CD14-positive monocyte (primary cell): ENCODE data around the gene ZNF408. TPM values are rescaled to one million over a fixed set of nuclear protein-coding genes. Genes with fewer than 3 reads are reported as not detected.

Experiments
- DNase-seq, 3 donors: peaks; one replicate each; pipeline ENCODE4 v3.0.0-alpha.2; 2011 to 2022
- H2AFZ ChIP-seq: 2 replicates; pipeline ENCODE4 v1.6.0; 2012; ENCODE audit warnings: mild to moderate bottlenecking, low read depth, low read length, inconsistent platforms; ENCODE audit not compliant: insufficient read depth, poor library complexity, severe bottlenecking
- H3K27ac ChIP-seq, 2 donors: 1 replicate in 1 of 2; 2 replicates in 1 of 2; pipeline ENCODE4 v1.5.1; 2012 to 2013; ENCODE audit warnings: low read length in 2 of 2, control low read depth in 1 of 2, inconsistent platforms in 1 of 2, low read depth in 1 of 2, mild to moderate bottlenecking in 1 of 2
- H3K27me3 ChIP-seq, 2 donors: one replicate each; pipeline versions ENCODE4 v1.6.0 to v1.6.1; 2011 to 2013; ENCODE audit warnings: low read length in 2 of 2; ENCODE audit not compliant: control insufficient read depth in 2 of 2, insufficient read depth in 2 of 2
- H3K36me3 ChIP-seq, 2 donors: replicated peaks in 1 of 2; 1 replicate in 1 of 2; 2 replicates in 1 of 2; pipeline versions ENCODE4 v1.5.1 to v1.6.1; 2012 to 2013; ENCODE audit warnings: low read length in 2 of 2, control low read depth in 1 of 2, inconsistent platforms in 1 of 2, mild to moderate bottlenecking in 1 of 2; ENCODE audit not compliant: insufficient read depth in 2 of 2, control insufficient read depth in 1 of 2
- H3K4me1 ChIP-seq, 2 donors: 1 replicate in 1 of 2; 2 replicates in 1 of 2; pipeline versions ENCODE4 v1.5.1 to v1.6.1; 2012 to 2013; ENCODE audit warnings: low read length in 2 of 2, control low read depth in 1 of 2, inconsistent platforms in 1 of 2, mild to moderate bottlenecking in 1 of 2, moderate library complexity in 1 of 2; ENCODE audit not compliant: insufficient read depth in 2 of 2, control insufficient read depth in 1 of 2
- H3K4me2 ChIP-seq: replicated peaks from 2 replicates; pipeline ENCODE3; 2012; ENCODE audit warnings: low read length, moderate library complexity, mild to moderate bottlenecking; ENCODE audit not compliant: poor library complexity, severe bottlenecking; ENCODE audit errors: extremely low read depth
- H3K4me3 ChIP-seq, 3 experiments: fragments of 200-600 bp in 1 of 3; sonication (generic) in 1 of 3; replicated peaks in 1 of 3; 1 replicate in 2 of 3; 2 replicates in 1 of 3; pipeline ENCODE4 v1.5.1; 2011 to 2013; ENCODE audit warnings: low read length in 3 of 3, mild to moderate bottlenecking in 3 of 3, control low read depth in 2 of 3, low read depth in 2 of 3, inconsistent platforms in 1 of 3, moderate library complexity in 1 of 3
- H3K79me2 ChIP-seq: 2 replicates; pipeline ENCODE4 v1.6.0; 2012; ENCODE audit warnings: mild to moderate bottlenecking, control low read depth, inconsistent platforms, low read length, moderate library complexity; ENCODE audit not compliant: insufficient read depth
- H3K9ac ChIP-seq: 2 replicates; pipeline ENCODE4 v1.6.0; 2017; ENCODE audit warnings: low read length, mild to moderate bottlenecking; ENCODE audit not compliant: insufficient read depth, poor library complexity, severe bottlenecking
- H3K9me3 ChIP-seq, 2 donors: replicated peaks in 1 of 2; 1 replicate in 1 of 2; 2 replicates in 1 of 2; pipeline versions ENCODE4 v1.5.1 to v1.6.1; 2012 to 2013; ENCODE audit warnings: low read length in 2 of 2, control low read depth in 1 of 2; ENCODE audit not compliant: control insufficient read depth in 1 of 2, insufficient read depth in 1 of 2
- H4K20me1 ChIP-seq: 2 replicates; pipeline ENCODE4 v1.6.0; 2012; ENCODE audit warnings: mild to moderate bottlenecking, low read length, control low read depth, moderate library complexity; ENCODE audit not compliant: insufficient read depth
- H3K27ac Mint-ChIP-seq, 7 donors: one replicate each; pipeline ENCODE4 v1.8.0; 2020; ENCODE audit warnings: mild to moderate bottlenecking in 7 of 7, mixed read lengths in 7 of 7, moderate library complexity in 6 of 7, inconsistent platforms in 2 of 7
- H3K27me3 Mint-ChIP-seq, 3 donors: one replicate each; pipeline ENCODE4 v1.8.0; 2021 to 2022; ENCODE audit warnings: low read depth in 3 of 3, mild to moderate bottlenecking in 3 of 3, mixed read lengths in 3 of 3, moderate library complexity in 3 of 3, inconsistent platforms in 1 of 3
- H3K36me3 Mint-ChIP-seq, 2 donors: one replicate each; pipeline ENCODE4 v1.8.0; 2020; ENCODE audit warnings: mixed read lengths in 2 of 2, inconsistent platforms in 1 of 2, mild to moderate bottlenecking in 1 of 2
- H3K4me1 Mint-ChIP-seq: one replicate; pipeline ENCODE4 v1.8.0; 2020; ENCODE audit warnings: mild to moderate bottlenecking, mixed read lengths
- H3K4me3 Mint-ChIP-seq, 2 donors: one replicate each; pipeline ENCODE4 v1.8.0; 2020; ENCODE audit warnings: mild to moderate bottlenecking in 2 of 2, mixed read lengths in 2 of 2, moderate library complexity in 1 of 2
- H3K9me3 Mint-ChIP-seq, 7 donors: one replicate each; pipeline ENCODE4 v1.8.0; 2020 to 2022; ENCODE audit warnings: mixed read lengths in 7 of 7, mild to moderate bottlenecking in 6 of 7, moderate library complexity in 6 of 7, inconsistent platforms in 2 of 7
- CTCF ChIP-seq: fragments of 200-600 bp; IDR thresholded peaks from one replicate; pipeline ENCODE4 v1.8.0; 2022; ENCODE audit warnings: antibody characterized with exemption, mild to moderate bottlenecking
- WGBS: methylation state at CpG from one replicate; pipeline ENCODE4 v1.1.5; 2013; ENCODE audit warnings: missing lambda C conversion rate; ENCODE audit not compliant: insufficient coverage; 5-methylcytosine and 5-hydroxymethylcytosine counted together
- intact Hi-C, 2 donors: fragments of 100-400 bp; cut with micrococcal nuclease; formaldehyde crosslinking; loops; one replicate each; pipeline versions ENCODE4 v1.15.0 to v1.15.1; 2023
- polyA plus RNA-seq, 3 donors: library from polyadenylated mRNA; depleted of rRNA in 1 of 3; unstranded in 2 of 3; stranded (reverse) in 1 of 3; fragments of 300-500 nt in 2 of 3; fragments of >200 nt in 1 of 3; fragmentation: Illumina TruSeq in 2 of 3; gene quantifications; 1 replicate in 2 of 3; 2 replicates in 1 of 3; pipeline ENCODE4 v1.2.3, GENCODE V29; 2012 to 2021

ZNF408 gene
- polyA plus RNA-seq, 3 donors, result 4.1 to 4.5 (median 4.2) TPM

- peak overlapping the region in 1 of 2 donors; percentile 62 for H3K27ac ChIP-seq
- no peak overlapping the region for H3K9ac ChIP-seq
- peaks cover 56% of the 10 kb centered on the region for H4K20me1 ChIP-seq
- H3K4me2 ChIP-seq, result peak overlapping the region; percentile 92
- Mint-ChIP-seq H3K4me1 (peaks cover 40% of the 10 kb centered on the region), H3K4me3 (no peak overlapping the region), H3K9me3 (peaks cover 0 to 2% (median 0%) of the 10 kb centered on the region in 7 donors), H3K27ac (peak overlapping the region in 2 of 7 donors; percentile 37 to 57), H3K27me3 (peaks cover 0 to 4% (median 0%) of the 10 kb centered on the region in 3 donors), H3K36me3 (peaks cover 43 to 58% of the 10 kb centered on the region in 2 donors)
- H3K27me3 ChIP-seq, result no peaks in the 10 kb centered on the region
- WGBS, result no CpG with 5 or more reads among the region's 1 CpG
- H3K4me1 ChIP-seq, result peaks cover 23 to 46% of the 10 kb centered on the region in 2 donors
- no peak for TF ChIP-seq CTCF
- H3K79me2 ChIP-seq, result peaks cover 96% of the 10 kb centered on the region
- no peak for DNase-seq
- no peaks in the 10 kb centered on the region for H3K9me3 ChIP-seq
- peaks cover 47 to 61% of the 10 kb centered on the region in 2 donors for H3K36me3 ChIP-seq
- no peak overlapping the region for H2AFZ ChIP-seq
- intact Hi-C loops, result no loop called here
- H3K4me3 ChIP-seq, result peak overlapping the region in 1 of 3 experiments; percentile 82
Measured at GRCh38 chr11:46698597-46698996, 2.2 kb upstream of the ZNF408 start.

- Histone ChIP-seq H3K27ac (peak overlapping the region; percentile 64 to 84), H4K20me1 (peaks cover 51% of the 10 kb centered on the region), H3K79me2 (peaks cover 85% of the 10 kb centered on the region), H3K36me3 (peaks cover 47 to 61% of the 10 kb centered on the region in 2 donors), H3K27me3 (no peaks in the 10 kb centered on the region), H3K4me3 (peak overlapping the region; percentile 59 to 82 (median 68)), H2AFZ (peak overlapping the region; percentile 85), H3K9ac (peak overlapping the region; percentile 76), H3K4me1 (peaks cover 23 to 46% of the 10 kb centered on the region in 2 donors), H3K9me3 (no peaks in the 10 kb centered on the region), H3K4me2 (peak overlapping the region; percentile 92)
- intact Hi-C loops, result loop anchor here (2.0 to 10.0 kb wide), 4 partner anchors 30 to 474 kb away; partner anchors contain the start of genes ARFGAP2 (in 1 of the 2), ATG13 (in 1 of the 2), CSTPP1 (in 1 of the 2) and HARBI1 (in 1 of the 2)
- H3K27me3 Mint-ChIP-seq, result peaks cover 0 to 2% (median 0%) of the 10 kb centered on the region in 3 donors
- peak overlapping the region; percentile 96 to 98 for H3K4me3 Mint-ChIP-seq
- H3K36me3 Mint-ChIP-seq, result peaks cover 42 to 58% of the 10 kb centered on the region in 2 donors
- H3K4me1 Mint-ChIP-seq, result peaks cover 40% of the 10 kb centered on the region
- peaks cover 0 to 2% (median 0%) of the 10 kb centered on the region in 7 donors for H3K9me3 Mint-ChIP-seq
- peak overlapping the region; percentile 91 to 99 (median 98) for H3K27ac Mint-ChIP-seq
- no peak for DNase-seq
- TF ChIP-seq CTCF, result no peak
- 2% methylated on average over 28 of the region's 29 CpGs for WGBS
Measured at GRCh38 chr11:46701078-46701654, 335 bp downstream of the ZNF408 start.
